Measurements from ENCODE around the gene GNAS.

DNA sequence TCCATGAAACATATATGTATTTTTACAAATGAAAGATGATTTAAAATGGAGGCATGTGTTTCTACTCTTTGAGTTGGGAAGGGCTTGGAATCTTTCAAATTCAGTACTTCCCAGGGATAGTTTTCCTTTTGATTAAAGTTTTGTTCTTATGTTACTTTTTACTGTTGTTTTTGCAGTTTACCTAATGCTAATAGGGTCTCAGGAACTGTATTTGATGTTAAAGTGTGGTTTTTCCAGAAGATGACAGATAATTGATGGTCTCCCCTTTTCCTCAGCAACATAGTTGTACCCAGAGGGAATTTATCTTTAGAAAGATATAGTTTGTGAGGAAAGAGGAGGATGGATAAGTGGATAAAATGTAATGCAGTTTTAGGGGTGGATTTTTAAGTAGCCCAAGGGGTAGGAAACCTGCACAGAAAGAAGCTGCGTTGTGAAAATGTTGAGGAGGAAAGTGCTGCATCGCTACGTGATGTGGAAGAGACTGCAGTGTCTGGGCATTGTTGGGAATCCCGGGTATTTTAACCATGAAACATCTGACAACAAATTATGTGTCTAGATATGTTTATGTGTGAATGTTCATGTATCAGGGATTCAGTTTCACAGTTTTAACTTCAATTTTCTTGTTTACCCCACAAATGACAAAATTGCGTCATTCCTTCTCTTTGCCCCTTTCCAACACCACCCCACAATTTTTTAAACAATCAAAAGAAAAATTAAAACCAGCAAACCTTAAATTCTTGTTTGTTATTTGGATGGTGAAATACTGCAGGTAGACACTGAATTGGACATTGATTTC lies 42.3 kb downstream of the GNAS start:
- TF ChIP-seq, protein P1, sequence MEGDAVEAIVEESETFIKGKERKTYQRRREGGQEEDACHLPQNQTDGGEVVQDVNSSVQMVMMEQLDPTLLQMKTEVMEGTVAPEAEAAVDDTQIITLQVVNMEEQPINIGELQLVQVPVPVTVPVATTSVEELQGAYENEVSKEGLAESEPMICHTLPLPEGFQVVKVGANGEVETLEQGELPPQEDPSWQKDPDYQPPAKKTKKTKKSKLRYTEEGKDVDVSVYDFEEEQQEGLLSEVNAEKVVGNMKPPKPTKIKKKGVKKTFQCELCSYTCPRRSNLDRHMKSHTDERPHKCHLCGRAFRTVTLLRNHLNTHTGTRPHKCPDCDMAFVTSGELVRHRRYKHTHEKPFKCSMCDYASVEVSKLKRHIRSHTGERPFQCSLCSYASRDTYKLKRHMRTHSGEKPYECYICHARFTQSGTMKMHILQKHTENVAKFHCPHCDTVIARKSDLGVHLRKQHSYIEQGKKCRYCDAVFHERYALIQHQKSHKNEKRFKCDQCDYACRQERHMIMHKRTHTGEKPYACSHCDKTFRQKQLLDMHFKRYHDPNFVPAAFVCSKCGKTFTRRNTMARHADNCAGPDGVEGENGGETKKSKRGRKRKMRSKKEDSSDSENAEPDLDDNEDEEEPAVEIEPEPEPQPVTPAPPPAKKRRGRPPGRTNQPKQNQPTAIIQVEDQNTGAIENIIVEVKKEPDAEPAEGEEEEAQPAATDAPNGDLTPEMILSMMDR (conservative IDR thresholded peaks at IDR 0.05; ENCODE audit: low read length), result no peak
- no peak for TF ChIP-seq EZH2phosphoT487 (IDR thresholded peaks at IDR 0.05; ENCODE audit: borderline replicate concordance, low read depth, low read length)

All from OCI-LY7 (cell line).